Measurements from ENCODE around the gene SH3RF3.

The SH3RF3 gene

DNA sequence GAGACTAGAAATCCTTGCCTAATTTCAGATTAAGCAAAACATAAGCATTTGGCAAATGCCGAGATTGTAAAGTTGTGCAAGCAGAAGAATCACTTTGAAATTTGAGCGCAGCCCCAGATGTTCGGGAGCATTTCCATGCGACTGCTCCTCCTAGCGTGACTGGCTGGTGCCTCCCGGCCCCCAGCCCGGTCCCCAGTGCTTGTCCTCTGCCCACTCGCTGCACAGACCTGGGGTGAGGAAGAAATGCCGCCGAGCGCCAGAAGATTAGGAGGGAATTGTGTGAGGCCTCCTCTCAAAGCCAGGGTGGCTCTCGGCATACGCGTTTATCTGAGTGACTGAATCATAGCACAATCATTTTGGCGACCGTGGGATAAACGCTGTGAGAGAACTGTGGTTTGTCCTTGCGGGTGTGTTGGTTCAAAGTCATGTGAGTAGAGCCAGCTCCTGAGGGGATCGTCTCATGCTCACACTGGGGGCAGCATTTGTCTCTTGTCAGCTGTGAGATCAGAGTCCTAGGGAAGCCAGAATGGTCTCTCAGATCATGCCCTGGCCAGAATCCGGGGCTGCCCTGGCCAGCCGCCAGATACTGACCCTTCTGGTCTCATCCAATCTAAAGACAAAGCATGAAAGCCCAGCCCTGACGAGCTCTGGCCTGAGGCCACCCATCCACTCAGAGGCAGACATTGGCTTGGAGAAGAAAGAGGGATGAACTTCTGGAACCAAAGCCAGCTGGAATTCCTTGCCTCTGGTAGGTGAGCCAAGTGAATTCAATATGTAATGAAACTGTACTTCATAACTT, 189.3 kb downstream of the SH3RF3 start:
- no peak for DNase-seq

DNA sequence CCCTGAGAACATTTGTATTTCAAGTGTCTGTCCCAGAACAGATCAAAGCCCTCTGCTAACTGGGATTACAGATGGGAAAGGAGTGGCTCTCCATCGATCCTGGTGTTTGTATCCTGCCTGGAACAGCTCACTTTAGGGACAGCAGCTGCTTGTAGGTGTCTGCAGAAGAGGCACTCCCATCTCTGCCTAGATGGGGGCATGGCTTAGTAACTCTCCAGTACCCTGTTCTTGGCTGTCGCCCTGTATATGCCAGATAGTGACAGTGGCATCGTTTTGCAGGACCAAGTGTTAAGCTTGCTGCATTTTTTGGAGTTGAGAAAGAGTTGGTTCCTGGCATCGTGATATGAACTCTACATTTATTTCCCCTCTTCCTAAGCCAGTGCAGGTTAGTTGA, 189.9 kb downstream of the SH3RF3 start:
- no peak for DNase-seq

DNA sequence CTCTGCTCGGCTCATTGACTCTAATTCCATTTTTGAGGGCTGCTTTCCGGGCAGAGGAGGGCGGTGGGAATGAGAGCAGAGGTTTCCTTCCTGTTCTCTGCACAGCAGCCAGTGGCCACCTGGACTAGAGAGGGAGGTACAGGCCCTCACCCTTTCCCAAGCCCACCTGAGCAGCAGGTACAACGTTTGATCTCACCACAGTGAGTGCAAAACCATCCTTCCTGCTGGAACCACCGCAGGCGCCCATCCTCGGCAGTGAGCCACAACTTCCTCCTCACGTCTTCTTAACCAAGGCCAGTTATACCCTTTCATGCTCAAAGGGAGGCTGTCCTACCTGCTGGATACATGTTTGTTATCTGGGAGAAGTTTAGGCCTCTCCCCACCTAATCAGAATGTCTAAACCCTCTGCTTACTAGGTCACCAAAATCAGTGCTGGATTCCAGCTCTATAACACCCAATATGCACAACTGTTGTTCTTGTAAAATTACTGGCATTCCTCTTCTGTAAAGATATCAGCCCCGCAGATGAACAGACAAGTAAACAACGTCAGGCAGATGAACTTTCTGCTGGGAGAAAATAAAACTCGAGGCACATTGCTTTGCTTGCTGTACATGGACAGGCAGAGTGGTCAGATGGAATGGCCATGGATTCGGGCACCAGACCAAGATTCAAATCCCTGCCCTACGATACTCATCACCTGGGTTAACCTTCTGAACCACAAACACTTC, 191.4 kb downstream of the SH3RF3 start:
- DNase-seq, result no peak

DNA sequence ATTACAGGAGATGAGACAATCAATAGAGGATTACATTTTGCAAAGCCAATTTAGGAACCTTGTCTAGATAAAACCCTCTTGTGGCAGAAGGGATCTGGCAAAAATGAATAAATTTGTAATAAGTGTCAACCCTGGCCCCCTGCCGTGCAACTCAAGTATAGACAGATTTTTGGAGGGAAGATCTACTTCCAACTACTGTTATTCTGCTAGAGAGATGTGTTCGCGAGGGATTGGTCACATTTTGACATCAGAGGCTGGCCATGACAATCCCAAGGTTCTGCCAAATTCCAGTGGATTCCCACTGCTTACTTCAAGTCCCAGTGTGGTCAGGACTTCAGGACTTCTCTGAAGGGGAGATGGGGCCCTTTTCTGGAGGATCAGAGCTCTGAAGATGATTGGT, 192.6 kb downstream of the SH3RF3 start:
- DNase-seq, result no peak

- no peak for DNase-seq
Measured at GRCh38 chr2:109322111-109322510, 193.1 kb downstream of the SH3RF3 start.

- no peak for DNase-seq
Measured at GRCh38 chr2:109322641-109323040, 193.6 kb downstream of the SH3RF3 start.

DNA sequence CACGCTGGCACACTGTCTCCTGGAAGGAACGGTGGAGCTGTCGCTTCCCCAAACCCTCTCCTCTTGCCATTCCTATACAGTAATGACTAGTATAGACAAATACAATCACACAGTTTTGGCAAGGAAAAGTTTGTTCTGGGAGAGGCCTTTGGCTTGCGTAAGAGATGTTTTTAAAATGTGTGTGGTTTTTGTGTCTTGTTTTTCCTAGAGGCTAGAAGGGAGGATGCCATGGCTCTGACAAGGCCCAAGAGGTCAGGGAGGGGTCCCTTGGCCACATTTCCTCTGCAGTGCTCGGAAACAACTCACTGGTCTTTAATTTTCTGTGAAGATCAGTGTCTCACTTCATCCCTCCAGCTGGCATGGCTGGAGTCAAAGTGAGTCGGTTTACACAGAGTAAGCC, 195.9 kb downstream of the SH3RF3 start:
- no peak for DNase-seq

GRCh38 chr2:109325570-109325969, 196.6 kb downstream of the SH3RF3 start:
- no peak for DNase-seq

GRCh38 chr2:109326306-109326705, 197.3 kb downstream of the SH3RF3 start:
- DNase-seq, result no peak

DNA sequence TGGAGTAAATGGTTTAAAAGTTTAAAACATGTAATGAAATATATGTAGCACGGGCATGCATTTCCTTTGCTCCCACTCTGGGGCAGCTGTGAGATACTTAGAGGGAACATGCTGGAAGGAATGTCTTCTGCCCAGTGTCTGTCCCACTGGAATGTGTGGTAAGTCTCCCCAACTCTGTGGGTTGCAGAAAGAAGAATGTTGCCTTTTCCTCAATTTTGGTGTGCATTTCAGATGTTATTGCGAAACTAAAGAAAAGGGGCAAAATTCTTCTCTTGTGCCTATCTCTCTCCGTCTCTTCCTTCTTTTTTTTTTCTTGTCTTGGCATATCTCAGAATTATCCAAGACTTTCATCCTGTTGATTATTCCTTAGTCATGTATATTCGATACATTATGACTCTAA, 201.1 kb downstream of the SH3RF3 start:
- DNase-seq, result no peak

DNA sequence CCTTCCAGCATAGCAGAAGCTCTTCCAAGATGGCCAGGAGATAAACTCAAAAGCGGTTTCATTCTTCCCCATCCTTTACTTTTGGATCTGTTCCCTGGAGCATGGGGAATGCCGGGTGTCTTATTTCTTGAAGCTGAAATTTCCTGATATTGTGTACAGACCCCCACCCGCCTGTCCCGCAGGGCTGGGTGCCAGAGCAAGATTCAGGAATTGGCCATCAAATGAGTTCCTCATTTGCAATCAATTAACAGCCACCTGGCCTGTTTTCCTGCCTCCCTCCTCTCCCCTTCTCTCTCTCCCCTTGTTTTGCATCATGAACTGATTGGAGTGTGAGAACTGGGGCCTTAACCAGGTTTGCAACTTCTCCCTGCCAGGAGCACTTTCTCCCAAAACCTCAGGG, 202.1 kb downstream of the SH3RF3 start:
- no peak for DNase-seq

DNA sequence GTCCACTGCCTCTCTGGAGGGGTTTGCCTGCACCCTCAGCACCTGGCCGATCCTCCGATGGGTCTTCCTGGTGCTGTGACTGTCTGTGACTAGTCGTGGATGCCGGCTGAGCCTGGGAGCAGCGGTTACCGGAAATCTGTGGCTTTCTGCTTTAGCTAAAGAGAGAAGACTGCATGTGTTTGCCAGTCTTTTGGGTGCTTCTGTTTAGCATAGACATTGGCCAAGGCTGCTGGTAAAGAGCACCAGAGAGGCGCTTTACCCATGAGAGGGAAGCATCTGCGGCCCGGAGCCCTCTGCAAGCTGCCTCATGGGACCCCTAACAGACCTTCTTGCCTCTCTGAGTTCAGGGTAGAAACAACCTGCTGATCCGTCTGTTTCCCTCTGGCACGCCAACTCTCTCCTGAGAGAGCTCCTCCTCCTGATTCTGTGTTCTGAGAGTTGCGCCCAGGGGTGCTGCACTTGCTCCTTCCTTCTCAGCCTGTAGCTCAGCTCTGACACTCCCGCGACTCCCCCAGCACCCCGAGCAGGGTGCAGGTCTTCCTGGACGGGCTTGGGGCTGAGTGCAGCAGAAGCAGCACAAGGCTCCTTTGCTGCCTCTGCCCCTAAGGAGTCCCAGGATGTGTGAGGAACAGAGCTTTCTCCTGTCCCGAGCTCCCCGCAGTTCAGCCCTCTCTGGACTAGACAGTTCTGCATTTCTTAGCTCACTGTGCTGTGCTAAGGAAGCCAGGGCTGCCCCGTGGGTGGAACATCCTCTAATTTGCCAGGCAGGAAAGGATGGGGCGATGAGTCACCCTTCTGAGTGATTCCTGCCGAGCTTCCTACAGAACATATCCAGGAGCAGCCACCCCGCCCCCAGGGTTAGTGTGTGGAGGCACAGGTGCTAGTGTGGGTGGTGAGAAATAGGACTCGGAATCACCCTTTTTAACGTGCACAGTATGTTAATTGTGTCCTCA, 203.2 kb downstream of the SH3RF3 start:
- DNase-seq, result peak; percentile 98

GRCh38 chr2:109332880-109333279, 203.9 kb downstream of the SH3RF3 start:
- no peak for DNase-seq

- peak; percentile 63 for DNase-seq
Measured at GRCh38 chr2:109333414-109334210, 204.6 kb downstream of the SH3RF3 start.

DNA sequence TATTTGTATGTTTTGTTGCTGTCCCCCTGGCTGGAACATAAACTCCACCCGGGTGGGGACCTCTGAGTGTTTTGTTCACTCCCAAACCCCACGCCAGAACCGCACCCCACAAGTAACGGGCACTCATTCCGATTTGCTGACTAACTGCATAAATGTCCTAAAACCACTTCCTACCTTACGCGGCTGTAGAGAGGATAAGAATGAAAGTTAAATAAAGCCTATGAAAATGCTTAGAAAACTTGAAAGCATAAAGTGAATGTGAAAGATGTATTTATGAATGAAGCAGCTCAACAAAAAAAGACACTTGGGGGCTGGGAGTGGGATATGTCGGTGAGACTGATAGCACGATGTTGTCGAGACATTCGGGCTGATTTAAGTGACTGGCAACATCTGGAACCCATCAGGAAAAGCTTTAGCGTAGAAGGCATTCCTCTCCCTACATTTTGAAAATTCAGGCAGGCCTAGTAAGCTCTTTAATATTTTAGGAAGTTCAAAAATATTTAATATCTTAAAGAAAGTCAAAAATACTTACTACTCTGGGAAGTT, 206.7 kb downstream of the SH3RF3 start:
- DNase-seq, result no peak

DNA sequence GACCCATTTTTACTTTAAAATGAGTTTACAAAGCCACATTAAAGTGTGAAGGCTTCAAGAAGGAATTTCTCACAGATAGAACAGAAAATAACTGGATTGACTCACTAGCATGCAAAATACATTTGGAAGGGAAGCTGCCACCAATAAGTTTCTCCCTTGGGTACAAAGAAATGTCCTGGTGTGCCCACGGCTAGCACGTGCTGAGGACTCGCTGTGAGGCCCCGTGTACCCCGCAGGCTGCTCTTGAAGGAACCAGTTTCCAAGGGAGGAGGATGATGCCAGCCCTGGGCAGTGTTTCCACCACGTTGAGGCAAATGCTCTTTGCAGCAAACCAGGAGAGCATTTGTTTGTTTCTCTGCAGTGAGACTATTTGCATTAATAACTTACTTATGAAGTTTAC, 207.3 kb downstream of the SH3RF3 start:
- DNase-seq, result no peak

DNA sequence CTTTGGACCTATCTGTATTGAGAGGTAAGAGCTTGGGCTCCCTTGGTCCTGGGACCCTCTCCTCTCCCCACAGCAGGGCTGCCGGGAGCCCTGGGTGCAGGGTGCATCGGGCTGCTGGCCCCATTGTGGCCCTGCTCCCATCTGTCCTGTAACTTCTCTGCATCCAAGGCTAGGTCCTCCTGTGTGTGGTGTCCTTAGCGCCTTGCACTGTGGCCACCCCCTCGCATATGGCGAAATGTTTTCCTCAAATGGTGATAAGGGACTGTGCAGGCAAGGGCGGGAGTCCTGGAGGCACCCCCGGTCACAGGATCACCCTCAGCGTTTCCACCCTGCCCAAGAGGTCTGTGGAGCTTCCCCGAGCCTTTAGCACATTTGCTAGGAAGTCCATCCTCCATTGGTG, 208.2 kb downstream of the SH3RF3 start:
- DNase-seq, result peak; percentile 39

GRCh38 chr2:109339519-109339966, 210.5 kb downstream of the SH3RF3 start:
- peak; percentile 32 for DNase-seq

GRCh38 chr2:109340381-109340780, 211.4 kb downstream of the SH3RF3 start:
- peak; percentile 29 for DNase-seq

GRCh38 chr2:109341355-109342255, 212.6 kb downstream of the SH3RF3 start:
- DNase-seq, result no peak

All from islet precursor cell (in vitro differentiated cells).